ENCODE data around the gene IRF2BP1.

GRCh38 chr19:45900738-45901431 lies 14.9 kb upstream of the IRF2BP1 start:
- TF ChIP-seq CTCF (IDR thresholded peaks at IDR 0.05; ENCODE audit: low read length) (no peak), EZH2 (optimal IDR thresholded peaks at IDR 0.05; ENCODE audit: low read depth, low read length) (no peak), EZH2phosphoT487 (IDR thresholded peaks at IDR 0.05; ENCODE audit: low read length) (no peak)
